Gastrocnemius medialis (tissue), 4 donors: ENCODE measurements around the gene PDE4B.

Source experiments
- CTCF ChIP-seq, 5 experiments: fragments of 450-650 bp in 3 of 5; fragments of 200-600 bp in 2 of 5; sonication (generic) in 2 of 5; IDR thresholded peaks in 4 of 5; conservative IDR thresholded peaks in 1 of 5; 1 replicate in 4 of 5; 2 replicates in 1 of 5; pipeline ENCODE4 v1.5.1; 2016 to 2019; ENCODE audit warnings: antibody characterized with exemption in 5 of 5, mild to moderate bottlenecking in 3 of 5, moderate library complexity in 3 of 5
- POLR2A ChIP-seq, 2 donors: fragments of 450-650 bp; IDR thresholded peaks; one replicate each; pipeline ENCODE4 v1.6.1; 2017; ENCODE audit warnings: antibody characterized with exemption in 2 of 2, mild to moderate bottlenecking in 2 of 2, moderate library complexity in 2 of 2

GRCh38 chr1:65788762-65789161 lies 3.9 kb upstream of the PDE4B start:
- no peak for TF ChIP-seq POLR2A (IDR thresholded peaks at IDR 0.05)
- TF ChIP-seq CTCF (IDR thresholded peaks at IDR 0.05 in 4 of 5, conservative IDR thresholded peaks at IDR 0.05 in 1 of 5), result no peak
